ENCODE results near the gene TCEA2. TPM values are rescaled to one million over a fixed set of nuclear protein-coding genes. Genes with fewer than 3 reads are reported as not detected.
"Not testable (repeated sequence)": the region's sequence is repeated elsewhere in the genome, so short reads cannot be mapped to it uniquely, and the experiment has no call there.

Gene TCEA2
- total and polyA plus RNA-seq, 2 donors (not counting 1 experiment from before 2014, with no cell fraction given) = 17.1 to 23.9 TPM

- H3K79me2 ChIP-seq (ENCODE audit: control insufficient read depth, insufficient read depth, low read length) = no peaks in the 10 kb centered on the region
- no peaks in the 10 kb centered on the region for H3K36me3 ChIP-seq (ENCODE audit: control insufficient read depth, insufficient read depth, low read length)
- no peaks in the 10 kb centered on the region for H4K20me1 ChIP-seq (ENCODE audit: control insufficient read depth, extremely low read depth, insufficient read depth, low read length)
- DNase-seq (ENCODE audit: low read depth in 2 of 2) = peak in 1 of 2 donors; percentile 12
- peaks cover 24% of the 10 kb centered on the region for H3K27me3 ChIP-seq (ENCODE audit: control insufficient read depth, insufficient read depth, low read length)
- peak within 1 kb of the TSS; percentile 70 for H3K4me2 ChIP-seq (ENCODE audit: extremely low read depth, insufficient read depth, low read length)
- TF ChIP-seq EZH2 (IDR thresholded peaks at IDR 0.05; ENCODE audit: low read length, missing control alignments) (peak; percentile 97), CTCF (conservative IDR thresholded peaks at IDR 0.05 in 1 of 2, IDR thresholded peaks at IDR 0.05 in 1 of 2; ENCODE audit: low read depth in 1 of 2, low read length in 2 of 2) (no peak)
- no peak within 1 kb of the TSS for H3K27ac ChIP-seq (ENCODE audit: insufficient read depth, low read length)
- no peaks in the 10 kb centered on the region for H3K9me3 ChIP-seq (ENCODE audit: control insufficient read depth, insufficient read depth, low read depth, low read length)
- peaks cover 5% of the 10 kb centered on the region for H3K4me1 ChIP-seq (ENCODE audit: control insufficient read depth, extremely low read depth, insufficient read depth, low read length)
- no peak within 1 kb of the TSS for H2AFZ ChIP-seq (ENCODE audit: low read length)
- H3K9ac ChIP-seq (ENCODE audit: insufficient read depth, low read length) = no peak within 1 kb of the TSS
- H3K4me3 ChIP-seq (replicated peaks in 1 of 4; ENCODE audit: control extremely low read depth in 1 of 4, insufficient read depth in 1 of 4, low read depth in 3 of 4, low read length in 4 of 4) = peak within 1 kb of the TSS in 1 of 4 experiments; percentile 50
Measured at GRCh38 chr20:64083804-64084684, 21.0 kb downstream of the TCEA2 start, which contains the start of gene LKAAEAR1. Gene LKAAEAR1 (minus strand): TSS chr20:64084398. CDS start chr20:64084219, 179 bp downstream.

GRCh38 chr20:64084685-64085152 is 21.7 kb downstream of the TCEA2 start:
- peak; percentile 86 for TF ChIP-seq EZH2 (IDR thresholded peaks at IDR 0.05; ENCODE audit: low read length, missing control alignments)
- TF ChIP-seq CTCF (conservative IDR thresholded peaks at IDR 0.05 in 1 of 2, IDR thresholded peaks at IDR 0.05 in 1 of 2; ENCODE audit: low read depth in 1 of 2, low read length in 2 of 2) = no peak
- H3K4me3 ChIP-seq (replicated peaks in 1 of 4; ENCODE audit: control extremely low read depth in 1 of 4, insufficient read depth in 1 of 4, low read depth in 3 of 4, low read length in 4 of 4) = no peak overlapping the region
- DNase-seq (ENCODE audit: low read depth in 2 of 2) = no peak
- H3K4me1 ChIP-seq (ENCODE audit: control insufficient read depth, extremely low read depth, insufficient read depth, low read length) = peaks cover 5% of the 10 kb centered on the region
- H4K20me1 ChIP-seq (ENCODE audit: control insufficient read depth, extremely low read depth, insufficient read depth, low read length) = no peaks in the 10 kb centered on the region
- H3K9ac ChIP-seq (ENCODE audit: insufficient read depth, low read length) = no peak overlapping the region
- H3K79me2 ChIP-seq (ENCODE audit: control insufficient read depth, insufficient read depth, low read length) = no peaks in the 10 kb centered on the region
- H3K4me2 ChIP-seq (ENCODE audit: extremely low read depth, insufficient read depth, low read length) = no peak overlapping the region
- no peaks in the 10 kb centered on the region for H3K36me3 ChIP-seq (ENCODE audit: control insufficient read depth, insufficient read depth, low read length)
- peaks cover 24% of the 10 kb centered on the region for H3K27me3 ChIP-seq (ENCODE audit: control insufficient read depth, insufficient read depth, low read length)
- H2AFZ ChIP-seq (ENCODE audit: low read length) = no peak overlapping the region
- no peak overlapping the region for H3K27ac ChIP-seq (ENCODE audit: insufficient read depth, low read length)
- H3K9me3 ChIP-seq (ENCODE audit: control insufficient read depth, insufficient read depth, low read depth, low read length) = no peaks in the 10 kb centered on the region

- no peak overlapping the region for H3K9ac ChIP-seq (ENCODE audit: insufficient read depth, low read length)
- no peak overlapping the region for H2AFZ ChIP-seq (ENCODE audit: low read length)
- DNase-seq (ENCODE audit: low read depth in 2 of 2) = no peak
- H3K9me3 ChIP-seq (ENCODE audit: control insufficient read depth, insufficient read depth, low read depth, low read length) = no peaks in the 10 kb centered on the region
- peaks cover 5% of the 10 kb centered on the region for H3K4me1 ChIP-seq (ENCODE audit: control insufficient read depth, extremely low read depth, insufficient read depth, low read length)
- no peak for TF ChIP-seq EZH2 (IDR thresholded peaks at IDR 0.05; ENCODE audit: low read length, missing control alignments)
- TF ChIP-seq CTCF (conservative IDR thresholded peaks at IDR 0.05 in 1 of 2, IDR thresholded peaks at IDR 0.05 in 1 of 2; ENCODE audit: low read depth in 1 of 2, low read length in 2 of 2) = no peak
- H3K36me3 ChIP-seq (ENCODE audit: control insufficient read depth, insufficient read depth, low read length) = no peaks in the 10 kb centered on the region
- no peak overlapping the region for H3K4me3 ChIP-seq (replicated peaks in 1 of 4; ENCODE audit: control extremely low read depth in 1 of 4, insufficient read depth in 1 of 4, low read depth in 3 of 4, low read length in 4 of 4)
- H4K20me1 ChIP-seq (ENCODE audit: control insufficient read depth, extremely low read depth, insufficient read depth, low read length) = no peaks in the 10 kb centered on the region
- no peak overlapping the region for H3K4me2 ChIP-seq (ENCODE audit: extremely low read depth, insufficient read depth, low read length)
- H3K27me3 ChIP-seq (ENCODE audit: control insufficient read depth, insufficient read depth, low read length) = peaks cover 24% of the 10 kb centered on the region
- H3K27ac ChIP-seq (ENCODE audit: insufficient read depth, low read length) = no peak overlapping the region
- no peaks in the 10 kb centered on the region for H3K79me2 ChIP-seq (ENCODE audit: control insufficient read depth, insufficient read depth, low read length)
Measured at GRCh38 chr20:64086801-64087200, 23.8 kb downstream of the TCEA2 start.

GRCh38 chr20:64087226-64087825 is 24.3 kb downstream of the TCEA2 start:
- not testable (repeated sequence) for H3K4me2 ChIP-seq (ENCODE audit: extremely low read depth, insufficient read depth, low read length); H2AFZ ChIP-seq (ENCODE audit: low read length); H3K4me3 ChIP-seq (replicated peaks in 1 of 4; ENCODE audit: control extremely low read depth in 1 of 4, insufficient read depth in 1 of 4, low read depth in 3 of 4, low read length in 4 of 4); H3K79me2 ChIP-seq (ENCODE audit: control insufficient read depth, insufficient read depth, low read length); H3K4me1 ChIP-seq (ENCODE audit: control insufficient read depth, extremely low read depth, insufficient read depth, low read length); H3K36me3 ChIP-seq (ENCODE audit: control insufficient read depth, insufficient read depth, low read length); H3K9me3 ChIP-seq (ENCODE audit: control insufficient read depth, insufficient read depth, low read depth, low read length); H3K27ac ChIP-seq (ENCODE audit: insufficient read depth, low read length); DNase-seq (ENCODE audit: low read depth in 2 of 2); H3K9ac ChIP-seq (ENCODE audit: insufficient read depth, low read length); H4K20me1 ChIP-seq (ENCODE audit: control insufficient read depth, extremely low read depth, insufficient read depth, low read length)
- H3K27me3 ChIP-seq (ENCODE audit: control insufficient read depth, insufficient read depth, low read length) = peaks cover 24% of the 10 kb centered on the region

All from fibroblast of lung (primary cell).